ENCODE measurements around the gene CSTA. TPM values are rescaled to one million over a fixed set of nuclear protein-coding genes. Genes with fewer than 3 reads are reported as not detected.

The CSTA gene, protein sequence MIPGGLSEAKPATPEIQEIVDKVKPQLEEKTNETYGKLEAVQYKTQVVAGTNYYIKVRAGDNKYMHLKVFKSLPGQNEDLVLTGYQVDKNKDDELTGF
- total RNA-seq: 10 to 100 TPM in 3 of 4 donors, 1 to 10 TPM in 1; 6.6 to 48.1 (median 29.1) TPM

DNA sequence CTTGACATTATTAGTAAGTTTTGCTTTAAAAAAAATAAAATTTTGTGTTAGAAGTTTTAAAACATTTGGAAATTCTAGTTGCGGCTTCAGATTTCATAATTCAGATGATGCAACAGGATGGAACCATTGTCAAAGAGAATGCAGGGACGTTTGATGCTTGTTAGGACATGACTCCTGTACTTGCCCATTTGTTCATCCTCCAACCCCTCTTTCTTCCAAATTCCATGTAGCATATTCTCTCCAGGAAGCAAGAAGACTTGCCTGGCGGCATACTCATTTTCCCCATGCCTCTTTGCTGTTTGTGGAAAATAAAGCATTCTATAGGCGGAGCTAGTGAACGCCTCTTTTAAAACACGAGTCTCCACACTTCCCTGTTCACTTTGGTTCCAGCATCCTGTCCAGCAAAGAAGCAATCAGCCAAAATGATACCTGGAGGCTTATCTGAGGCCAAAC is at the start of gene CSTA:
Gene CSTA (plus strand): TSS at position 378 of the 453 bp plus-strand sequence. CDS start 45 bp downstream, at position 423.
- TF ChIP-seq, protein P1, sequence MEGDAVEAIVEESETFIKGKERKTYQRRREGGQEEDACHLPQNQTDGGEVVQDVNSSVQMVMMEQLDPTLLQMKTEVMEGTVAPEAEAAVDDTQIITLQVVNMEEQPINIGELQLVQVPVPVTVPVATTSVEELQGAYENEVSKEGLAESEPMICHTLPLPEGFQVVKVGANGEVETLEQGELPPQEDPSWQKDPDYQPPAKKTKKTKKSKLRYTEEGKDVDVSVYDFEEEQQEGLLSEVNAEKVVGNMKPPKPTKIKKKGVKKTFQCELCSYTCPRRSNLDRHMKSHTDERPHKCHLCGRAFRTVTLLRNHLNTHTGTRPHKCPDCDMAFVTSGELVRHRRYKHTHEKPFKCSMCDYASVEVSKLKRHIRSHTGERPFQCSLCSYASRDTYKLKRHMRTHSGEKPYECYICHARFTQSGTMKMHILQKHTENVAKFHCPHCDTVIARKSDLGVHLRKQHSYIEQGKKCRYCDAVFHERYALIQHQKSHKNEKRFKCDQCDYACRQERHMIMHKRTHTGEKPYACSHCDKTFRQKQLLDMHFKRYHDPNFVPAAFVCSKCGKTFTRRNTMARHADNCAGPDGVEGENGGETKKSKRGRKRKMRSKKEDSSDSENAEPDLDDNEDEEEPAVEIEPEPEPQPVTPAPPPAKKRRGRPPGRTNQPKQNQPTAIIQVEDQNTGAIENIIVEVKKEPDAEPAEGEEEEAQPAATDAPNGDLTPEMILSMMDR (IDR thresholded peaks at IDR 0.05; ENCODE audit: low read depth): no peak

DNA sequence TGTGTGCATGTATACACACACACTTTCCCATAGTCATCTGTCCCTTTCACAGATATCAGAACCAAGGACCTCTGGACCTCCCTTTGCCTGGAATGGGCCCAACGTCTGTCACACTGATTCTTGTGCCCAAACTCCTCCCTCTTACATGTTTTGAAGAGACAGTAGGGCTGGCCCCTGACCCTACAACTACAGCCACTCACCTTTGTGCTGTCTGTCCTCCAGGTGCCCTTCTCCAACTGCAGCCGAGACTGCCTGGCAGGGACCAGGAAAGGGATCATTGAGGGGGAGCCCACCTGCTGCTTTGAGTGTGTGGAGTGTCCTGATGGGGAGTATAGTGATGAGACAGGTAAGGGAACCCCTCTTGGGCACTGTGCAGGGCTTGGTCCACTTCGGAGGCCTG is 43.2 kb upstream of the CSTA start:
- TF ChIP-seq, protein P1 (IDR thresholded peaks at IDR 0.05; ENCODE audit: low read depth): no peak

DNA sequence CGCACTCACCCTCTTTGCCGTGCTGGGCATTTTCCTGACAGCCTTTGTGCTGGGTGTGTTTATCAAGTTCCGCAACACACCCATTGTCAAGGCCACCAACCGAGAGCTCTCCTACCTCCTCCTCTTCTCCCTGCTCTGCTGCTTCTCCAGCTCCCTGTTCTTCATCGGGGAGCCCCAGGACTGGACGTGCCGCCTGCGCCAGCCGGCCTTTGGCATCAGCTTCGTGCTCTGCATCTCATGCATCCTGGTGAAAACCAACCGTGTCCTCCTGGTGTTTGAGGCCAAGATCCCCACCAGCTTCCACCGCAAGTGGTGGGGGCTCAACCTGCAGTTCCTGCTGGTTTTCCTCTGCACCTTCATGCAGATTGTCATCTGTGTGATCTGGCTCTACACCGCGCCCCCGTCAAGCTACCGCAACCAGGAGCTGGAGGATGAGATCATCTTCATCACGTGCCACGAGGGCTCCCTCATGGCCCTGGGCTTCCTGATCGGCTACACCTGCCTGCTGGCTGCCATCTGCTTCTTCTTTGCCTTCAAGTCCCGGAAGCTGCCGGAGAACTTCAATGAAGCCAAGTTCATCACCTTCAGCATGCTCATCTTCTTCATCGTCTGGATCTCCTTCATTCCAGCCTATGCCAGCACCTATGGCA is 41.1 kb upstream of the CSTA start:
- TF ChIP-seq, protein P1 (IDR thresholded peaks at IDR 0.05; ENCODE audit: low read depth): no peak

DNA sequence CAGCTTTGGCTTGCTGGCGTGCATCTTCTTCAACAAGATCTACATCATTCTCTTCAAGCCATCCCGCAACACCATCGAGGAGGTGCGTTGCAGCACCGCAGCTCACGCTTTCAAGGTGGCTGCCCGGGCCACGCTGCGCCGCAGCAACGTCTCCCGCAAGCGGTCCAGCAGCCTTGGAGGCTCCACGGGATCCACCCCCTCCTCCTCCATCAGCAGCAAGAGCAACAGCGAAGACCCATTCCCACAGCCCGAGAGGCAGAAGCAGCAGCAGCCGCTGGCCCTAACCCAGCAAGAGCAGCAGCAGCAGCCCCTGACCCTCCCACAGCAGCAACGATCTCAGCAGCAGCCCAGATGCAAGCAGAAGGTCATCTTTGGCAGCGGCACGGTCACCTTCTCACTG is 40.6 kb upstream of the CSTA start:
- TF ChIP-seq, protein P1 (IDR thresholded peaks at IDR 0.05; ENCODE audit: low read depth): no peak

DNA sequence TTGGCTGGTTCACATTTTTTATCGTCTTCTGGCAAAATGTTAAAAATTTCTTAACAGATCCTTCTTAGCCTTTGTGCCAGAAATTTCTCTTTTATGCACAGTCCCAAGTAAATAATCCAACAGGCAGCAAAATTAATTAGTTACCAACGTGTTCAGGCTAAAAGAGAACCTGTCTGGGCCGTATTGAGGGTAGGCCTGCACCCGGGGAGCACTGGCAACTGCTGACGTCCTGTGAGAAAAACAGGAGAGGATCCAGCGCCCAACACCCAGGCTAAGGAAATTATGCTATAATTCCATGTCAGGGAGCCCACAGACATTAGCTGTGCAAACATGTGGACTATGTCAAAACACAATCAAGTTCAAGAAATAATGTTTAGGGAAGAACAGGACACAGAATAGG is 30.7 kb upstream of the CSTA start:
- TF ChIP-seq, protein P1 (IDR thresholded peaks at IDR 0.05; ENCODE audit: low read depth): no peak

DNA sequence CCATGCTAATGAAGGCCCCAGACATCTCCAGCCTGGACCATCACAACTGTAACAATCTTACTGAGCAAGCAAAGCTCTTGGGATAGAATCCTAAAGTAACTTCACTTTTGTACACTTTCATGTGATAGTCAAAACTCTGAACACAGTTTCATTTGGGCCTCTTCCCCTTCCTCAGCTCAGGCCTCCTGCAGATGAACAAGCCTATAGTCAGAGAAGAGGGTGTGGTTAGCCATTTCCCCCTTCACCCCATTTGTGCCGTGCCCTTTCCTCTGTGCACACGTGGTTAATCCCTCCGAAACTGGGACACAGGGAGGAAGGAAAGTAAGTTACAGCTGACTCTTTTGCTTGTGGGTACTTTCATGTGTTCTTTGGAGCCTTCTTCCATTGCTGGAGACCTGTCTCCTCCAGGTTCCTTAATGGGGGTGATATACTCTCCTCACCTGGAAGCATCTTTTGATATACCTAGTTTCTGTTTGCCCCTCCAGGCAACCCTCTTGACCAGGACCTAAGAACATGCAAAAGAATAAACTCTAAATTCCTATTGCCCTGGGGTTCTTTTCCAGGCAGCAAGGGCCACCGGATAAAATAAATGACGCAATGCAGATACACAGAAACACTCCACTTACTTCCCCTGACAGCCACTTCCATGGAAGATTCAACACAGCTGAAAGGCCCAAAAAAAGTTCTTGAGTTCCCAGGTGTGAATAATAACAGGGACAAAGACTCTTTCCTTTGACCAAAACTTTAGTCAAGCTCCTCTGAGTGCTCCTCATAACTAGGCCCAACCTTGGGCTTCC is 29.6 kb upstream of the CSTA start:
- TF ChIP-seq, protein P1 (IDR thresholded peaks at IDR 0.05; ENCODE audit: low read depth): no peak

DNA sequence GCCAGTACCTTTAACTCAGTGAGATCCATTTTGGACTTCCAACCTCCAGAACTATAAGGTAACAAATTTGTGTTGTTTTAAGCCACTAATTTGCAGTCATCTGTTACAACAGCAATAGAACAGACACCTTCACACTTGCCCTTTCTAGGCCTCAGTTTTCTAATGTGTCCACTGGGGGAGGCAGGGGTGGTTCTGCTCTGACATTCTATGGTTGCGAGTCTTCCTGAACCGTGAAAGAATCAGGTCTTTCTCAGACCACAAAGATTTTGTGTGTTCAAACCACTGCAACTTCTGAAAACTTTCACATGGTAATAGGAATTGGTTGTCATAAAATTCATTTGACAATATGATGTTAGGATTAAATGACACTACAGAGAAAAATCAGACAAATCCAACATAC is 26.8 kb upstream of the CSTA start:
- TF ChIP-seq, protein P1 (IDR thresholded peaks at IDR 0.05; ENCODE audit: low read depth): no peak

Data from subcutaneous adipose tissue (tissue), 4 donors.